HL-60 (cell line): Measurements from ENCODE around the gene DHRSX.
"Not testable (repeated sequence)": the region's sequence is repeated elsewhere in the genome, so short reads cannot be mapped to it uniquely, and the experiment has no call there.

Experiments
- DNase-seq, 2 experiments: peaks; one replicate each; pipeline ENCODE4 v3.0.0-alpha.2; 2010 to 2020; ENCODE audit warnings: low read depth in 1 of 2, low spot score in 1 of 2
- H3K27ac ChIP-seq: fragments of 250-450 bp; sonication (Bioruptor Pico); replicated peaks from 2 replicates; pipeline ENCODE4 v1.5.1; 2020; ENCODE audit warnings: mild to moderate bottlenecking, moderate library complexity
- H3K27me3 ChIP-seq: fragments of 250-450 bp; sonication (Bioruptor Pico); 2 replicates; pipeline ENCODE4 v1.5.1; 2021; ENCODE audit warnings: mild to moderate bottlenecking, moderate library complexity; ENCODE audit not compliant: insufficient read depth, poor library complexity, severe bottlenecking
- H3K4me3 ChIP-seq: replicated peaks from 2 replicates; pipeline ENCODE4 v1.5.1; 2011; ENCODE audit warnings: mild to moderate bottlenecking, control low read depth, low read length; ENCODE audit not compliant: insufficient read depth
- CTCF ChIP-seq: IDR thresholded peaks from one replicate; pipeline ENCODE4 v1.5.1; 2011; ENCODE audit warnings: low read length, control low read depth, inconsistent platforms; ENCODE audit not compliant: insufficient read depth
- GABPA ChIP-seq: IDR thresholded peaks from 2 replicates; pipeline ENCODE4 v1.6.1; 2012; ENCODE audit warnings: low read depth
- POLR2AphosphoS5 ChIP-seq: IDR thresholded peaks from 2 replicates; pipeline ENCODE4 v1.6.1; 2012; ENCODE audit warnings: low read depth
- REST ChIP-seq: IDR thresholded peaks from 2 replicates; pipeline ENCODE4 v1.6.1; 2012; ENCODE audit warnings: low read depth; ENCODE audit not compliant: insufficient replicate concordance
- SPI1 ChIP-seq: IDR thresholded peaks from 2 replicates; pipeline ENCODE4 v1.6.1; 2012; ENCODE audit warnings: low read depth, mild to moderate bottlenecking, borderline replicate concordance

DHRSX gene

GRCh38 chrX:2395261-2395992 lies 105.3 kb downstream of the DHRSX start:
- Histone ChIP-seq H3K4me3 (no peak overlapping the region), H3K27me3 (no peaks in the 10 kb centered on the region), H3K27ac (no peak overlapping the region)
- TF ChIP-seq SPI1 (no peak), POLR2AphosphoS5 (no peak), REST (no peak), CTCF (no peak), GABPA (no peak)
- no peak for DNase-seq

- Histone ChIP-seq H3K27me3 (no peaks in the 10 kb centered on the region), H3K4me3 (no peak overlapping the region), H3K27ac (no peak overlapping the region)
- DNase-seq, result no peak
- TF ChIP-seq POLR2AphosphoS5, result no peak
Observed at GRCh38 chrX:2391869-2392606, 108.7 kb downstream of the DHRSX start.

DNA sequence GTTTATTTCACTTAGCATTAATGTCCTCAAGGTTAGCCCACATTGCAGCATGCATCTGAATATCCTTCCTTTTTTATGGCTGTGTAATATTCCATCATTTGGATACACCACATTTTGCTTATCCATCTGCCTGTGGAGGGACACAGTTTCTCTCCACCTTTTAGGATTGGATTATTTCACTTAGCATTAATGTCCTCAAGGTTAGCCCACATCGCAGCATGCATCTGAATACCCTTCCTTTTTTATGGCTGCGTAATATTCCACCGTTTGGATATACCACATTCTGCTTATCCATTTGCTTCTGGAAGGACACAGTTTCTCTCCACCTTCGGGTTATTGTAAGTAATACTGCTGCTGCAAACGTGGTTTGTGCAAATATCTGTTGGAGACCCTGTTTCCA lies 110.0 kb downstream of the DHRSX start:
- no peaks in the 10 kb centered on the region for H3K27me3 ChIP-seq

GRCh38 chrX:2389731-2390130 lies 111.0 kb downstream of the DHRSX start:
- not testable (repeated sequence) for DNase-seq, H3K4me3 ChIP-seq, H3K27me3 ChIP-seq, H3K27ac ChIP-seq

More for the DNA sequence above, 110.0 kb downstream of the DHRSX start:
- no peak for DNase-seq
- no peak overlapping the region for H3K4me3 ChIP-seq
- H3K27ac ChIP-seq, result no peak overlapping the region
- no peak for TF ChIP-seq GABPA
- no peak for TF ChIP-seq SPI1
- TF ChIP-seq REST, result no peak
- no peak for TF ChIP-seq CTCF
- no peak for TF ChIP-seq POLR2AphosphoS5
